ENCODE results near the gene HOXC10.

DNA sequence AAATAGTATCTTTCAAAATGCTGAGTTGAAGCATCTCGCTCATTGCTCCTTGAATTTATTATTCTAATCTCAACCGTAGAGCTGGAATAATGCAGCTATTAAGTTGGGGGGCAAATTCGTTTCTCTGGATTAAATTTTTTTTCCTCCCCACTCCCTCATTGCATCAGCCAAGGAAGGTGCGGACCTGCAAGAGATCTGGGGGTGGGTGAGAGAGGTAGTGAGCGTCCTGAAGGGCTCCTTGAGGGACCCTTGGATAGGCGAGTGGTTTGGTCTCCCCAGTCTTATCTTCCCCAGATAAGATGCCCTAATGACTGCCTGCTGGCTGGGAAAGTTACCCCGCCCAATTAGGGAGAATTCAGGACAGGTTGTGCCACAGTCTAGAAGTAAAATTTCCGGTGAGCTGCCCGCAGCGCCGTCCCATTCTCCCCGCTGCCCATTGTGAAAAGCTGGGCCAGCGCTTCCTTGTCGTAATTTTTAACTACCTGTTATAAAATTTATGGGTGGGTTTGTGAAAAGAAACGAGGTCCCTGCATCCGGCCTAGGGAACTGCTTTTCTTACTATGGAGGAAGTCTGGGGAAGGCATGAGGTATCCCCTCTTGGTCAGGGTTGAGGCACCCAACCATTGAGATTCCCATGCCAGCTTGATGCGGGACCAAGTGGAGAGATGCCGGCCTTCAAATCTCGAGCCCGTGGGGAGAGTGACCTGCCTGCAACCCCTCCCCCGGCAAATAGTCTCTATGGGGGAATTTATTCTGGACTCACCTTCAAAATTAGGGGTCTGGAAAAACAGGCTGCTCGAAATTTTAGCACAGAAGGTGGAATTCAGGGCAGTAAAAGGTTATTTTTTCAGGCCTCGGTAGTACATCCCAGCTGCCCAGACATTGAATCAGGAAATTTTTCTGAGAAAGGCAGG is 30.3 kb downstream of the HOXC10 start:
- TF ChIP-seq, protein P1, sequence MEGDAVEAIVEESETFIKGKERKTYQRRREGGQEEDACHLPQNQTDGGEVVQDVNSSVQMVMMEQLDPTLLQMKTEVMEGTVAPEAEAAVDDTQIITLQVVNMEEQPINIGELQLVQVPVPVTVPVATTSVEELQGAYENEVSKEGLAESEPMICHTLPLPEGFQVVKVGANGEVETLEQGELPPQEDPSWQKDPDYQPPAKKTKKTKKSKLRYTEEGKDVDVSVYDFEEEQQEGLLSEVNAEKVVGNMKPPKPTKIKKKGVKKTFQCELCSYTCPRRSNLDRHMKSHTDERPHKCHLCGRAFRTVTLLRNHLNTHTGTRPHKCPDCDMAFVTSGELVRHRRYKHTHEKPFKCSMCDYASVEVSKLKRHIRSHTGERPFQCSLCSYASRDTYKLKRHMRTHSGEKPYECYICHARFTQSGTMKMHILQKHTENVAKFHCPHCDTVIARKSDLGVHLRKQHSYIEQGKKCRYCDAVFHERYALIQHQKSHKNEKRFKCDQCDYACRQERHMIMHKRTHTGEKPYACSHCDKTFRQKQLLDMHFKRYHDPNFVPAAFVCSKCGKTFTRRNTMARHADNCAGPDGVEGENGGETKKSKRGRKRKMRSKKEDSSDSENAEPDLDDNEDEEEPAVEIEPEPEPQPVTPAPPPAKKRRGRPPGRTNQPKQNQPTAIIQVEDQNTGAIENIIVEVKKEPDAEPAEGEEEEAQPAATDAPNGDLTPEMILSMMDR (IDR thresholded peaks at IDR 0.05) = no peak
- TF ChIP-seq POLR2A (IDR thresholded peaks at IDR 0.05) (no peak), EP300 (IDR thresholded peaks at IDR 0.05) (no peak)
